ENCODE measurements around the gene NXPH4.

The NXPH4 gene

GRCh38 chr12:57221169-57221917 is 4.7 kb downstream of the NXPH4 start:
- FAIRE-seq, result no peak

GRCh38 chr12:57222286-57223190 is 5.9 kb downstream of the NXPH4 start:
- FAIRE-seq, result no peak

GRCh38 chr12:57223191-57224165 is 6.9 kb downstream of the NXPH4 start:
- FAIRE-seq, result no peak

- no peak for FAIRE-seq
Measured at GRCh38 chr12:57224278-57224972, 7.8 kb downstream of the NXPH4 start.

GRCh38 chr12:57224973-57225679 is 8.5 kb downstream of the NXPH4 start:
- no peak for FAIRE-seq

- FAIRE-seq, result no peak
Measured at GRCh38 chr12:57225680-57226210, 9.2 kb downstream of the NXPH4 start.

GRCh38 chr12:57226588-57227314 is 10.2 kb downstream of the NXPH4 start:
- FAIRE-seq, result no peak

- no peak for FAIRE-seq
Measured at GRCh38 chr12:57227315-57228115, 10.9 kb downstream of the NXPH4 start.

GRCh38 chr12:57229046-57229633 is 12.5 kb downstream of the NXPH4 start:
- no peak for FAIRE-seq

GRCh38 chr12:57229634-57230380 is 13.2 kb downstream of the NXPH4 start, which contains the start of gene SHMT2:
SHMT2 (plus strand) TSS chr12:57229711; CDS start chr12:57229779, 68 bp downstream.
- FAIRE-seq, result peak; percentile 75

- FAIRE-seq, result no peak
Measured at GRCh38 chr12:57230381-57231155, 14.0 kb downstream of the NXPH4 start.

GRCh38 chr12:57231276-57232021 is 14.9 kb downstream of the NXPH4 start:
- no peak for FAIRE-seq

- FAIRE-seq, result no peak
Measured at GRCh38 chr12:57232156-57232756, 15.7 kb downstream of the NXPH4 start.

GRCh38 chr12:57233357-57234232 is 17.0 kb downstream of the NXPH4 start:
- no peak for FAIRE-seq

GRCh38 chr12:57234233-57234570 is 17.6 kb downstream of the NXPH4 start:
- FAIRE-seq, result no peak
